Psoas muscle (tissue), 8 donors: ENCODE measurements around the gene BARHL1. TPM values are rescaled to one million over a fixed set of nuclear protein-coding genes. Genes with fewer than 3 reads are reported as not detected.

Experiments used
- ATAC-seq, 4 donors: fragments of 200-7000 bp; cut with Tn5 transposase; one replicate each; pipeline ENCODE4 v1.9.1; 2020; ENCODE audit warnings: moderate library complexity in 3 of 4, mild to moderate bottlenecking in 2 of 4
- DNase-seq, 2 donors: peaks; one replicate each; pipeline ENCODE4 v3.0.0-alpha.2; 2020
- H3K27ac ChIP-seq: fragments of 200-600 bp; one replicate; pipeline ENCODE4 v1.8.0; 2022
- H3K27me3 ChIP-seq, 3 donors: fragments of 200-600 bp in 1 of 3; one replicate each; pipeline versions ENCODE4 v1.6.1 to v1.8.0; 2013 to 2022; ENCODE audit warnings: low read length in 2 of 3, mild to moderate bottlenecking in 2 of 3, moderate library complexity in 1 of 3; ENCODE audit not compliant: insufficient read depth in 3 of 3
- H3K36me3 ChIP-seq, 2 donors: fragments of 200-600 bp in 1 of 2; one replicate each; pipeline versions ENCODE4 v1.6.1 to v1.8.0; 2013 to 2022; ENCODE audit warnings: low read depth in 1 of 2, mild to moderate bottlenecking in 1 of 2, moderate library complexity in 1 of 2; ENCODE audit not compliant: insufficient read depth in 1 of 2
- H3K4me1 ChIP-seq: fragments of 200-600 bp; one replicate; pipeline ENCODE4 v1.8.0; 2022
- H3K4me3 ChIP-seq: fragments of 200-600 bp; one replicate; pipeline ENCODE4 v1.8.0; 2022; ENCODE audit warnings: mild to moderate bottlenecking
- H3K9me3 ChIP-seq: fragments of 200-600 bp; one replicate; pipeline ENCODE4 v1.8.0; 2022
- CTCF ChIP-seq: fragments of 200-600 bp; IDR thresholded peaks from one replicate; pipeline ENCODE4 v1.8.0; 2022; ENCODE audit warnings: antibody characterized with exemption
- WGBS, 3 donors: extraction: QIAGEN DNeasy Blood & Tissue Kit; methylation state at CpG; one replicate each; pipeline versions ENCODE4 v1.1.6 to v1.1.7; 2013; 5-methylcytosine and 5-hydroxymethylcytosine counted together
- intact Hi-C, 2 donors: fragments of 100-400 bp; cut with DNase I; formaldehyde crosslinking; loops; one replicate each; pipeline versions ENCODE4 v1.11.0 to v1.14.2; 2022
- polyA plus RNA-seq, 3 donors: library from polyadenylated mRNA; stranded (reverse); fragments of 200-250 nt; gene quantifications; one replicate each; pipeline ENCODE4 v1.2.3, GENCODE V29; 2013
- total RNA-seq, 4 donors: library from RNA; stranded (reverse); fragmentation: NEBNext Ultra II Directional in 2 of 4; extraction: Animal tissue kit (Norgen Biotek cat#: 25700) in 2 of 4; gene quantifications; one replicate each; pipeline versions ENCODE4 v1.2.1 to v1.2.4, GENCODE V29; 2021 to 2023
- donor health status: healthy with polysubstance abuse.
- donor health status: DM: no; HTN: no; CAD: no; lungs with moderate emphysema.
- donor health status: Bipolar disorder and iron deficiency.
- donor health status: healthy.
- donor health status: DM: yes; HTN: yes; CAD: no.
- donor health status: DM: no; HTN: no; CAD: no.
- donor health status: DM: no; HTN: no; CAD: no.
- donor health status: DM: yes; HTN: yes; CAD: no.

BARHL1 gene
- total and polyA plus RNA-seq, 7 donors, result not detected

GRCh38 chr9:132592451-132592850, 10.0 kb downstream of the BARHL1 start:
- DNase-seq (no peak), ATAC-seq (no peak)
- Histone ChIP-seq H3K36me3 (peaks cover 4 to 35% of the 10 kb centered on the region in 2 donors), H3K27ac (no peak overlapping the region), H3K27me3 (peaks cover 0 to 61% (median 20%) of the 10 kb centered on the region in 3 donors), H3K9me3 (no peaks in the 10 kb centered on the region), H3K4me3 (no peak overlapping the region), H3K4me1 (no peaks in the 10 kb centered on the region)
- TF ChIP-seq CTCF, result no peak
- 76 to 80% (median 79%) methylated on average over 8 of the region's 8 CpGs for WGBS, 3 donors
- intact Hi-C loops, result no loop called here

DNA sequence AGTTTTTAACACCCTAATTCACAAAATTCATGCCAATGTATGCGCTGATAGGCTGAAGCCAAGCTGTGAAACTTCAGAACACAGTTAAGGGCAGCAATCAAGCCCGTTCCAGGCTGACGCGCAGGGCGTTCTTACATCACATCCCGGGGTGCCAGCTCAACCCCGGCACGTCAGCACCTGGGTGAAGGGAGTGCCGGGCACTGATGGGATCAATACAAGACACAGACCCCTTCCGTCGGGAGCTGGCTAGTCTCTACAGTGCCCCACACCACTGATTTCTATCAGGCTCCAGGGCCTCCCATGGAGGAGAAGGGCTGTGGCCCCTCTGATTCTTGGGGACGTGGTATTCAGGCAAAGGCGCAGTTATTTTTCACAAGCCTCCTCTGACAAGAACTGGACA, 12.0 kb downstream of the BARHL1 start:
- Histone ChIP-seq H3K27me3 (peaks cover 0 to 41% (median 8%) of the 10 kb centered on the region in 3 donors), H3K36me3 (peaks cover 4 to 43% of the 10 kb centered on the region in 2 donors), H3K4me3 (no peak overlapping the region), H3K9me3 (no peaks in the 10 kb centered on the region), H3K27ac (no peak overlapping the region), H3K4me1 (no peaks in the 10 kb centered on the region)
- intact Hi-C loops, result no loop called here
- ATAC-seq, result no peak
- TF ChIP-seq CTCF, result no peak
- DNase-seq, result no peak
- 93 to 95% (median 94%) methylated on average over 13 of the region's 13 CpGs for whole genome bisulfite sequencing, 3 donors

- Histone ChIP-seq H3K4me3 (no peak overlapping the region), H3K27ac (no peak overlapping the region), H3K4me1 (no peaks in the 10 kb centered on the region), H3K9me3 (no peaks in the 10 kb centered on the region), H3K27me3 (peaks cover 0 to 32% (median 3%) of the 10 kb centered on the region in 3 donors), H3K36me3 (peaks cover 4 to 52% of the 10 kb centered on the region in 2 donors)
- ATAC-seq (no peak), DNase-seq (no peak)
- no peak for TF ChIP-seq CTCF
- intact Hi-C loops, result no loop called here
- WGBS, 3 donors, result 76 to 85% (median 84%) methylated on average over 6 of the region's 6 CpGs
Measured at GRCh38 chr9:132595319-132595718, 12.9 kb downstream of the BARHL1 start.

GRCh38 chr9:132596200-132596599, 13.8 kb downstream of the BARHL1 start:
- intact Hi-C loops, result no loop called here
- H3K27ac ChIP-seq, result no peak overlapping the region
- 77 to 82% (median 79%) methylated on average over 3 of the region's 3 CpGs for WGBS, 3 donors
- no peaks in the 10 kb centered on the region for H3K4me1 ChIP-seq
- no peak overlapping the region for H3K4me3 ChIP-seq
- peaks cover 4 to 60% of the 10 kb centered on the region in 2 donors for H3K36me3 ChIP-seq
- H3K27me3 ChIP-seq, result peaks cover 0 to 23% (median 0%) of the 10 kb centered on the region in 3 donors
- ATAC-seq, result no peak
- no peaks in the 10 kb centered on the region for H3K9me3 ChIP-seq
- DNase-seq, result no peak
- no peak for TF ChIP-seq CTCF
